ENCODE measurements around the gene HTATSF1. TPM values are rescaled to one million over a fixed set of nuclear protein-coding genes. Genes with fewer than 3 reads are reported as not detected.
A peak's percentile ranks its signal among the peaks of the same experiment; 100 is the strongest.

The HTATSF1 gene
- polyA plus RNA-seq, 1 of the 3 experiments (the other 2 are of a cell fraction) = 2.7 TPM

DNA sequence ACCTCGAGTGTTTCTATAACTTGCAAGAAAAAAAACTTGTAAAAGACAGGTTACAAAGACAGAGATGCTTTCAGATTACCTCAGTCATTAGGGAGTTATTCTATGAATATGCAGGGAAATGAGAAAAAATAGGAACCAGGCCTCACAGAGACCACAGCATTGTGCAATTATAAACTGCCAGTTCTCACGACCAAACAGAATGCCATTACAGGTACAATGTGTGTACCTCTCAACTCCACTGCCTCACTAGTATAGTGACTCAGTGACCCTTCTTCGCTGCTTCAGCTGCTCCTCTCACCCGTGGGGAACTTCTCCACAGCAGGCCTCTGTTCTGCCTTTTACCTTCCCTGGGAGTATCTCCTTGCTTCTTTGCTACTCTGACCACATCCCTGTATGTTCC, 2.3 kb upstream of the HTATSF1 start:
- peaks cover 21% of the 10 kb centered on the region for H3K79me2 ChIP-seq (ENCODE audit: insufficient read depth)
- H3K4me3 ChIP-seq (ENCODE audit: low read depth in 2 of 2, low read length in 1 of 2) = no peak overlapping the region
- TF ChIP-seq, protein P1, sequence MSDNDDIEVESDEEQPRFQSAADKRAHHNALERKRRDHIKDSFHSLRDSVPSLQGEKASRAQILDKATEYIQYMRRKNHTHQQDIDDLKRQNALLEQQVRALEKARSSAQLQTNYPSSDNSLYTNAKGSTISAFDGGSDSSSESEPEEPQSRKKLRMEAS (IDR thresholded peaks at IDR 0.05; ENCODE audit: low read depth) = no peak
- TF ChIP-seq CHD2 (IDR thresholded peaks at IDR 0.05; ENCODE audit: low read length, partially characterized antibody) (no peak), TEAD4 (IDR thresholded peaks at IDR 0.05; ENCODE audit: borderline replicate concordance, insufficient read depth) (no peak), POLR2AphosphoS5 (IDR thresholded peaks at IDR 0.05; ENCODE audit: low read depth, low read length) (no peak), RAD21 (IDR thresholded peaks at IDR 0.05; ENCODE audit: low read length) (no peak)
- TF ChIP-seq, protein P2, sequence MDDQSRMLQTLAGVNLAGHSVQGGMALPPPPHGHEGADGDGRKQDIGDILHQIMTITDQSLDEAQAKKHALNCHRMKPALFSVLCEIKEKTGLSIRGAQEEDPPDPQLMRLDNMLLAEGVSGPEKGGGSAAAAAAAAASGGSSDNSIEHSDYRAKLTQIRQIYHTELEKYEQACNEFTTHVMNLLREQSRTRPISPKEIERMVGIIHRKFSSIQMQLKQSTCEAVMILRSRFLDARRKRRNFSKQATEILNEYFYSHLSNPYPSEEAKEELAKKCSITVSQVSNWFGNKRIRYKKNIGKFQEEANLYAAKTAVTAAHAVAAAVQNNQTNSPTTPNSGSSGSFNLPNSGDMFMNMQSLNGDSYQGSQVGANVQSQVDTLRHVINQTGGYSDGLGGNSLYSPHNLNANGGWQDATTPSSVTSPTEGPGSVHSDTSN (IDR thresholded peaks at IDR 0.05) = no peak
- no peak overlapping the region for H3K27ac ChIP-seq (ENCODE audit: low read depth in 2 of 2, low read length in 1 of 2)
- CTCF ChIA-PET = no interaction called here
- no peaks in the 10 kb centered on the region for H3F3A ChIP-seq (replicated peaks; ENCODE audit: insufficient read depth)
- no peak overlapping the region for H3K4me2 ChIP-seq
- no peak for DNase-seq
- no peak overlapping the region for H2AFZ ChIP-seq (ENCODE audit: low read depth)
- no peaks in the 10 kb centered on the region for H3K9me2 ChIP-seq
- no peak overlapping the region for H3K9ac ChIP-seq
- H3K36me3 ChIP-seq (replicated peaks in 1 of 2; ENCODE audit: control insufficient read depth in 1 of 2, insufficient read depth in 2 of 2, low read length in 1 of 2) = peaks cover 0 to 4% of the 10 kb centered on the region in 2 experiments
- 50% methylated on average over 4 of the region's 4 CpGs for WGBS (ENCODE audit: low lambda C conversion rate)
- no peaks in the 10 kb centered on the region for H4K20me1 ChIP-seq (ENCODE audit: insufficient read depth)
- peaks cover 0 to 2% of the 10 kb centered on the region in 2 experiments; a peak in 2 of 4 replicates for H3K4me1 ChIP-seq (ENCODE audit: control insufficient read depth in 1 of 2, insufficient read depth in 2 of 2, low read depth in 1 of 2, low read length in 1 of 2)
- H3K9me3 ChIP-seq = no peaks in the 10 kb centered on the region
- H3K27me3 ChIP-seq (ENCODE audit: insufficient read depth) = no peaks in the 10 kb centered on the region
- POLR2A ChIA-PET = no interaction called here

DNA sequence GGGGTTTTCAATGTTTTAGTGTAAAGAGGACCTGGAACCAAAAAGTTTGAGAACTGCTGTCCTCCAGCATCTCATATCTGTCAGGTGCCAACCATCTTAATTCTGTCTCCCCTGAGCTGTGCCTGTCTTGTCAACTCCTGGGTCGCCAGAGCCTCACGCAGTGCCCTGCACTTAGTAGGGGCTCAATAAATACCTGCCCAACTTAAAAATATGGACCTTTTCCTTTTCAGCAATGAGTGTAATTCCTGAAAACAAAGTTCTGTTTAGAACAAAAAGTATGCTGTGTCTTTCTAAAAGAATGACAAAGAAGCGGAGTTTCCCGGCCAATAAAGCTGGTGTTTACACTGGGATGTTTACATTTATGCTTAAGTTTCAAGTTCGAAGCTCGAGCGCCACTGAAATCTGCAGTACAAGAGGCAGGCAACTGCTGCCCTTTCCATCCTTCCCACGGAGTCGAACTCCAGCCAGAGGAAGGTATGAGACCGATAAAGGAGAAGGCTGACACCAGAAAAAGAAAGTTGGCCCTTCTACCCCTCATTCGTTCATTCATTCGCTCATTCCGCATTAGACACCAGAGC, 1.1 kb upstream of the HTATSF1 start:
- Histone ChIP-seq H3K4me3 (ENCODE audit: low read depth in 2 of 2, low read length in 1 of 2) (peak overlapping the region; percentile 59 to 64), H3K9me3 (no peaks in the 10 kb centered on the region), H3K9me2 (no peaks in the 10 kb centered on the region), H3K9ac (peak overlapping the region; percentile 81), H3K27me3 (ENCODE audit: insufficient read depth) (no peaks in the 10 kb centered on the region), H3K36me3 (replicated peaks in 1 of 2; ENCODE audit: control insufficient read depth in 1 of 2, insufficient read depth in 2 of 2, low read length in 1 of 2) (peaks cover under 1 to 16% of the 10 kb centered on the region in 2 experiments), H4K20me1 (ENCODE audit: insufficient read depth) (no peaks in the 10 kb centered on the region), H3K79me2 (ENCODE audit: insufficient read depth) (peaks cover 21% of the 10 kb centered on the region), H3K27ac (ENCODE audit: low read depth in 2 of 2, low read length in 1 of 2) (peak overlapping the region; percentile 86 to 87), H3K4me2 (peak overlapping the region; percentile 71), H3F3A (replicated peaks; ENCODE audit: insufficient read depth) (no peaks in the 10 kb centered on the region), H2AFZ (ENCODE audit: low read depth) (peak overlapping the region; percentile 93), H3K4me1 (ENCODE audit: control insufficient read depth in 1 of 2, insufficient read depth in 2 of 2, low read depth in 1 of 2, low read length in 1 of 2) (peaks cover 0 to 2% of the 10 kb centered on the region in 2 experiments; a peak in 2 of 4 replicates)
- ChIA-PET CTCF (no interaction called here), POLR2A (interaction anchor here (0.6 kb wide), 1 partner anchor 595 kb away, joined by 3 read pairs; no protein-coding TSS in a partner anchor)
- TF ChIP-seq TAF1 (IDR thresholded peaks at IDR 0.05; ENCODE audit: borderline replicate concordance, low read depth, low read length) = no peak
- no peak for TF ChIP-seq RFX5 (IDR thresholded peaks at IDR 0.05; ENCODE audit: low read length)
- no peak for TF ChIP-seq EP300 (IDR thresholded peaks at IDR 0.05; ENCODE audit: borderline replicate concordance in 1 of 2, low read depth in 1 of 2, low read length in 1 of 2)
- TF ChIP-seq POLR2AphosphoS5 (IDR thresholded peaks at IDR 0.05; ENCODE audit: low read depth, low read length) = no peak
- no peak for TF ChIP-seq SMC3 (IDR thresholded peaks at IDR 0.05; ENCODE audit: low read depth, low read length)
- no peak for TF ChIP-seq MEF2A (IDR thresholded peaks at IDR 0.05; ENCODE audit: borderline replicate concordance, low read depth)
- no peak for TF ChIP-seq IRF3 (IDR thresholded peaks at IDR 0.05; ENCODE audit: low read depth, low read length)
- no peak for TF ChIP-seq YY1 (IDR thresholded peaks at IDR 0.05; ENCODE audit: low read depth)
- TF ChIP-seq FOXM1 (IDR thresholded peaks at IDR 0.05; ENCODE audit: low read depth) = no peak
- TF ChIP-seq FOSL2 (IDR thresholded peaks at IDR 0.05; ENCODE audit: borderline replicate concordance, low read depth) = no peak
- TF ChIP-seq ZBTB33 (IDR thresholded peaks at IDR 0.05; ENCODE audit: borderline replicate concordance, low read depth) = no peak
- no peak for TF ChIP-seq USF2 (IDR thresholded peaks at IDR 0.05; ENCODE audit: borderline replicate concordance, low read depth, low read length)
- no peak for TF ChIP-seq GATA2 (CRISPR knock-in tag; IDR thresholded peaks at IDR 0.05)
- no peak for TF ChIP-seq CHD2 (IDR thresholded peaks at IDR 0.05; ENCODE audit: low read length, partially characterized antibody)
- 26% methylated on average over 13 of the region's 13 CpGs for WGBS (ENCODE audit: low lambda C conversion rate)
- no peak for DNase-seq

Measured in SK-N-SH (cell line).